GM20000 (cell line): ENCODE data around the gene ROR1.

Experiments used
- DNase-seq: peaks from one replicate; pipeline ENCODE4 v3.0.0; 2012; ENCODE audit warnings: low spot score
- TF ChIP-seq, protein P1 (sequence below): IDR thresholded peaks from 2 replicates; pipeline ENCODE4 v1.5.1; 2012; ENCODE audit warnings: mild to moderate bottlenecking, control low read depth; ENCODE audit errors: extremely low read depth, missing control alignments

Gene ROR1

GRCh38 chr1:64114012-64114525, 340.3 kb downstream of the ROR1 start:
- TF ChIP-seq, protein P1, sequence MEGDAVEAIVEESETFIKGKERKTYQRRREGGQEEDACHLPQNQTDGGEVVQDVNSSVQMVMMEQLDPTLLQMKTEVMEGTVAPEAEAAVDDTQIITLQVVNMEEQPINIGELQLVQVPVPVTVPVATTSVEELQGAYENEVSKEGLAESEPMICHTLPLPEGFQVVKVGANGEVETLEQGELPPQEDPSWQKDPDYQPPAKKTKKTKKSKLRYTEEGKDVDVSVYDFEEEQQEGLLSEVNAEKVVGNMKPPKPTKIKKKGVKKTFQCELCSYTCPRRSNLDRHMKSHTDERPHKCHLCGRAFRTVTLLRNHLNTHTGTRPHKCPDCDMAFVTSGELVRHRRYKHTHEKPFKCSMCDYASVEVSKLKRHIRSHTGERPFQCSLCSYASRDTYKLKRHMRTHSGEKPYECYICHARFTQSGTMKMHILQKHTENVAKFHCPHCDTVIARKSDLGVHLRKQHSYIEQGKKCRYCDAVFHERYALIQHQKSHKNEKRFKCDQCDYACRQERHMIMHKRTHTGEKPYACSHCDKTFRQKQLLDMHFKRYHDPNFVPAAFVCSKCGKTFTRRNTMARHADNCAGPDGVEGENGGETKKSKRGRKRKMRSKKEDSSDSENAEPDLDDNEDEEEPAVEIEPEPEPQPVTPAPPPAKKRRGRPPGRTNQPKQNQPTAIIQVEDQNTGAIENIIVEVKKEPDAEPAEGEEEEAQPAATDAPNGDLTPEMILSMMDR: no peak
- no peak for DNase-seq

- TF ChIP-seq, protein P1: no peak
Observed at GRCh38 chr1:64116537-64116936, 342.7 kb downstream of the ROR1 start.

GRCh38 chr1:64117492-64117891, 343.7 kb downstream of the ROR1 start:
- TF ChIP-seq, protein P1: no peak
- no peak for DNase-seq

More at GRCh38 chr1:64116537-64116936, 342.7 kb downstream of the ROR1 start:
- no peak for DNase-seq

GRCh38 chr1:64121766-64122385, 348.1 kb downstream of the ROR1 start:
- TF ChIP-seq, protein P1: no peak
- DNase-seq: no peak

DNA sequence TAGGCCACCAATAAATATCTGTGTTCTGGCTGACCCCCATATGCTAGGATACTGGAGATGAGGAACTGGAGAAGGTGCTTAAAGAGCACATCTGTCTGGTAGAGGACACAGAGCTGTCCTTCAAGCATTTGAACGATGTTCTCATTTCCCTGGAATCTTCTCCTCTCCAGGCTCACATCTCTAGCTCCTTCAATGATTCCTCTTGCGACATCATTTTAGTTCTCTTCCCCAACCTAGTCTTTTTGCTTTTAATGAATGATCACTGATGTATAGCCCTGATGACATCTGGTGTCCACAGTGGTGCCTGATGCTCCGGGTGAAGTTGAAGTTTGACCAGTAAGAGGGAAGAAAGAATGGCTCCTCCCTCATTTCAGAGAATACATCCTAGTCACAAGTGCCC, 348.8 kb downstream of the ROR1 start:
- TF ChIP-seq, protein P1: no peak
- DNase-seq: no peak

DNA sequence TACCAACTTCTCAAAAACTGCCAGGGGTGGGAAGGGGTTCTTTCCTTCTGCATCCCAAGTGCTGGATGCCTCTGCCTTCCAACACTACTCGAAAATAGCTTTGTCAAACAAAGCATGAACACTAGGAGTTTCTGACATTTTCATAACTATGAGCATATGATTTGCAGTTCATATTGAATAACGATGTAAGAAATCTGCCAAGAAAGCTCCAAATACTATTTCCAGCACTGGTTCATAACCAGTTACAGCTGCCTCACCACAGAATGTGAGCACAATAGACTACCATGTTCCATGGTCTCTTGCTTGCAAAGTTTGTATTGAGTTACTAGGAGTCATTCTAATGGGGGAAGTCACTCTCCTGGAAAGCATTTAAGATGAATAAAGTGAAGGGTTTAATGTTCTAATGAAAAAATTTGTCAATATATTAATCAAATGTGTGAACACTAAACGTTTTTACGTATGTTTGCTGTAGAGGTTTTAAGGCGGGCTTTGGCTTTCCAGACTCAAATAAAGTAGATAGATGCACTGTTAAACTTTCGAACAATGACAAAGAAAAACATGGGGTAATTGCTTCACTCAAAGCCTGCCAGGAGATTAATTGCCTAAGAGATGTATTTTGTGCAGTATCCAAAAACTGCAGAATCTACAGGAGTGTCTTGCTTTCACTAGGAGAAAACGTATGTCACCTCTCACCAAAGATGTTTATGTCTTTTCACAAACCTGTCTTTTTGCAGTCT, 351.1 kb downstream of the ROR1 start:
- TF ChIP-seq, protein P1: no peak
- DNase-seq: no peak

- TF ChIP-seq, protein P1: no peak
Observed at GRCh38 chr1:64126581-64126980, 352.8 kb downstream of the ROR1 start.

More at GRCh38 chr1:64126581-64126980, 352.8 kb downstream of the ROR1 start:
- no peak for DNase-seq
